Epithelial cell of esophagus (primary cell): ENCODE data around the gene DMRTB1.
A peak's percentile ranks its signal among the peaks of the same experiment; 100 is the strongest.

Experiments
- DNase-seq: peaks from one replicate; pipeline ENCODE4 v3.0.0; 2010; ENCODE audit warnings: low read depth
- H3K4me3 ChIP-seq: 2 replicates; pipeline ENCODE4 v1.5.1; 2011; ENCODE audit warnings: mild to moderate bottlenecking, low read length, control low read depth
- TF ChIP-seq, protein P1 (sequence below): IDR thresholded peaks from 2 replicates; pipeline ENCODE4 v1.5.1; 2011; ENCODE audit warnings: low read depth, mild to moderate bottlenecking, low read length, control low read depth, inconsistent platforms; ENCODE audit not compliant: insufficient read depth; ENCODE audit errors: missing control alignments

The DMRTB1 gene

DNA sequence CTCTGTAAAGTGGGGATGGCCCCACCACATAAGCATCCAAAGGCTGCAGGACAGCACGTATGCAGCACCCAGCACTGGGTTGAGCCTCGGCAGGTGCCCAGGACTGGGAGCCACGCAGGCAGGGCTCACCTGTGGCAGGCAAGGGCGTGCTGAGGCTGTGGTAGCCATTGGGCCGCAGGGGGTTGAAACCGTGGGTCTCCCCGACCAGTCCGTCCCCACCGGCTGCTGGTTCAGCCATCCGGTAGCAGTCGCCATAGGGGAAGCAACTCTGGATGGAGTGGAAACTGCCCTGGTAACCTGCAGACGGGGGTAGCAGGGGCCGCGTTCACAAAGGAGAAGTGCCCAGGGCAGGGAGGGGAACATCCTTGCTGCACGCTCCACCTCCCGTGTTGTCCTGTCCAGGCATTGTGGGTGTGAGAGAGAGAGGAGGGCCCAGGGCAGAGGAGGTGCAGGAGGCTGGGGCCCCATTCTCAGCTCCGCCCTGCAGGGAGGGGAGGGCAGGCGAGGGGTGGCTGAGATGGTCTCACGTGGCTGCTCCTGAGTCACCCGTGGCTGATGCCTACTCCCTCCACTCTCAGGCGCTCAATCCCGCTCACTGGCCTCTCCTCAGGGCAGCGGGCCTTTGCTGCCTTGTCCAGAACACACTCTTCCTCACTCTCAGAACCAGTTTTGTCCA is 49.9 kb downstream of the DMRTB1 start:
- peak; percentile 32 for DNase-seq
- no peak overlapping the region for H3K4me3 ChIP-seq
- TF ChIP-seq, protein P1, sequence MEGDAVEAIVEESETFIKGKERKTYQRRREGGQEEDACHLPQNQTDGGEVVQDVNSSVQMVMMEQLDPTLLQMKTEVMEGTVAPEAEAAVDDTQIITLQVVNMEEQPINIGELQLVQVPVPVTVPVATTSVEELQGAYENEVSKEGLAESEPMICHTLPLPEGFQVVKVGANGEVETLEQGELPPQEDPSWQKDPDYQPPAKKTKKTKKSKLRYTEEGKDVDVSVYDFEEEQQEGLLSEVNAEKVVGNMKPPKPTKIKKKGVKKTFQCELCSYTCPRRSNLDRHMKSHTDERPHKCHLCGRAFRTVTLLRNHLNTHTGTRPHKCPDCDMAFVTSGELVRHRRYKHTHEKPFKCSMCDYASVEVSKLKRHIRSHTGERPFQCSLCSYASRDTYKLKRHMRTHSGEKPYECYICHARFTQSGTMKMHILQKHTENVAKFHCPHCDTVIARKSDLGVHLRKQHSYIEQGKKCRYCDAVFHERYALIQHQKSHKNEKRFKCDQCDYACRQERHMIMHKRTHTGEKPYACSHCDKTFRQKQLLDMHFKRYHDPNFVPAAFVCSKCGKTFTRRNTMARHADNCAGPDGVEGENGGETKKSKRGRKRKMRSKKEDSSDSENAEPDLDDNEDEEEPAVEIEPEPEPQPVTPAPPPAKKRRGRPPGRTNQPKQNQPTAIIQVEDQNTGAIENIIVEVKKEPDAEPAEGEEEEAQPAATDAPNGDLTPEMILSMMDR, result no peak

- TF ChIP-seq, protein P1, result no peak
- H3K4me3 ChIP-seq, result no peak overlapping the region
- no peak for DNase-seq
These were observed 50.6 kb downstream of the DMRTB1 start for GRCh38 chr1:53509775-53510174.

GRCh38 chr1:53510215-53510614 is 51.0 kb downstream of the DMRTB1 start:
- no peak overlapping the region for H3K4me3 ChIP-seq
- DNase-seq, result no peak
- TF ChIP-seq, protein P1, result no peak

DNA sequence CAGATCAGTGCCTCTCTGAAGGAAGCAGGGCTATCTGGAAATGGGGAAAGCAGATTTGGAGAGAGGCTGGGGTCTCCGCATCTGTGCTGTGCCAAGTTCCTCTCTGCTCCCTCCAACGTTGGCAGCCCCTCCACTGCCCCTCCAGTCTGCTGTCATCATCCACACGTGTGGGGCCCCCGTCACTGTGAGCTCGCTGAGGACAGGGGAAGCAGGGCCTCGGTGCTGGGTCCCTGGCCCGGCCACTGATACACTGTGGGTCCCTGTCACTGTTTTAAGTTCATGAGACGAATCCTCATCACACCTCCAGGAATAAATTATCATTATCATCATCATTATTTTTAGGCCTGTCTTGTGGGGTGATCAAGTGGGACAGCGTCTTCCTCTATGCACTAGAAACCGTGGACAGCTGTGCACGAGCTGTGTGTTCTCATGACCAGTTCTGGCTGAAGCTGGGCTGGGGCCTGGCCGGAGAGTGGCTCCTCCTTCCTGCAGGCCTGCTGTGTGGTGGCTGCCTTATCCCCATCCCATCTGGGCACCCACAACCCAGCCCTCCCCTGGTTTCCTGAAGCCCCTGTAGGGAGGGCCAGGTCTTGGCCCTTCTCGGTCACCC is 52.2 kb downstream of the DMRTB1 start:
- no peak overlapping the region for H3K4me3 ChIP-seq
- DNase-seq, result no peak
- TF ChIP-seq, protein P1, result no peak

DNA sequence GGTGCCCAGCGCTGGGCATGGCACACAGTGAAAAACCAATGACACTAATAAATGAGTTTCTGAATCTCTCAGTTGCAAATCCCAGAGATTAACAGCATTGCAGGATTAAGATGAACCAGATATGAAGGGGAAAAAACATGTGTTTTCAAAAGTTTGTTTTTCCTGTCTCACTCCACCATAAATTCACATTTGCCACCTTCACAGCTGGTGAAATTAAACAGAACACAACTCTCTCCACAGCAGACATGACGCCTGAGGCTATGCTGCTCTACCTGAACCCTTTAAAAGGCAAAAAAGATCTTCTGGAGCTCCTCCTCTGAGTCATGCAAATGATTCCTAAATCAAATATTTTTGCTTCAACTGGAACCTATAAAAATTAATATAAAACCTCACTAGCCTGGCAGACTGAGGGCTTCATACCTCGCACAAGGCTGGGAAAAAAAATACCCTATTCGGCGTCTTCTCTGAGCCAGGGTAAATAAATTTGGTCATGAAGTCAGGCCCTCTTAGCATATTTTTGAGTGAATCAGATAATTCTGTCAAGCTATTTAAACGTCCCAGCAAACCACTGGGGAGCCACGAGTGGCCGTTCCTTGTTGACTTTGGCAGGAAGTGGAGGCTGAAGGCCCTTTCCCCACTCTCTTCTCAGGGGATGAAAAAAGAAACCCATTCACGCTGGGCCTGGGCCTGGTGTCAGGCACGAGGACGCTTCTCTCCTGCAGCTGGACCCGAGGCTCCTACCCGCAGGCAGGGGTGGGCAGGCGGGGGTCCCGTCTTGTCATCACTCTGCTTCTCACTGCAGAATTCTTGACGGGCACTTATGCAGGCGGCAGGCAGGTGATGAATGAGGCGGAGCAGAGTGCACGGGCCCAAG is 53.0 kb downstream of the DMRTB1 start:
- no peak overlapping the region for H3K4me3 ChIP-seq
- DNase-seq, result peak; percentile 48
- TF ChIP-seq, protein P1, result no peak

DNA sequence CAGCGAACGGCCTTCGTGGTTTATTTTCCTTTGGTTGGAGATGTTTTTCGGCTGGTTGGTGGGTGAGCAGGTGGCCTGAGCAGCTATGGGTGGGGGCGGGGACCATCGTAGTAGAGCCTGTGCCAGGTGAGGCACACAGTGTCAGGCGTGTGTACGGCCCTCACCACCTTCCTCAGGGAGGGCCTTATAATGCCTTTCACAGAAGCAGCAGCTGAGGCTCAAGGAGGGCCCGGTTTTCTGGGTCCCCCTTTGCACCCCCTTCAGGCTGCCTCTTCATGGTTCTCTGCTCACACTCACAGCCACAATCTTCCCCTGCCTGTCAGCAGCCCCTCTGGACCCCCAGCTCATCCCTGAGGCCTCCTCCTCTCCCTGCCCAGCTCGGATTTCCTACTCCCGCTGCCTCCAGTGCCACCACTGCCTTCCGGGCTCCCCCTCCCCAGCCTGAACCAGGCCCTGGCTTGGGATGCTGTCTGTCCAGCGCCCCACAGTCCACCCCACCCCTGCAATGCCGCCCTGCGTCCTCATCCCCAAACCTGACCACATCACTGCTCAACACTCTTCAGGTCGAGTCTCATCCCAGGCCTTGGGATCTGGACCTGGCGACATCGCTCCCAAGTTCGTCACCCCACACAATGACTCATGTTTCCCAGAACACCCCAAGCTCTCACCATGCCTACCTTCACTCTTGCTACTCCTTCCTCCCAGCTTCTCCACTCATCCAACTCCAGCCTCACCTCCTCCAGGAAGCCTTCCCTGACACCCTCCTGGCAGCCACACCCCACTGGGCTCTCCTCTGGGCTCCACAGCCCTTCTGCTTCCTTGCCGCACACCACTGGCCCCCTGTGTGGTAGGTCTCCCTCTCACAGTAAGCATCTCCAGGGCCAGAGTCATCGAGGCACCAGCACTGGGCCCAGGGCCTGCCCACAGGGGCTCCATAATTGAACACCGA is 53.9 kb downstream of the DMRTB1 start:
- H3K4me3 ChIP-seq, result no peak overlapping the region
- no peak for DNase-seq
- TF ChIP-seq, protein P1, result no peak
